CD14-positive monocyte (primary cell): ENCODE results near the gene OIT3. TPM values are rescaled to one million over a fixed set of nuclear protein-coding genes. Genes with fewer than 3 reads are reported as not detected.
A peak's percentile ranks its signal among the peaks of the same experiment; 100 is the strongest.

Experiments used
- DNase-seq, 3 donors: peaks; one replicate each; pipeline ENCODE4 v3.0.0-alpha.2; 2011 to 2022
- H2AFZ ChIP-seq: 2 replicates; pipeline ENCODE4 v1.6.0; 2012; ENCODE audit warnings: mild to moderate bottlenecking, low read depth, low read length, inconsistent platforms; ENCODE audit not compliant: insufficient read depth, poor library complexity, severe bottlenecking
- H3K27ac ChIP-seq, 2 donors: 1 replicate in 1 of 2; 2 replicates in 1 of 2; pipeline ENCODE4 v1.5.1; 2012 to 2013; ENCODE audit warnings: low read length in 2 of 2, control low read depth in 1 of 2, inconsistent platforms in 1 of 2, low read depth in 1 of 2, mild to moderate bottlenecking in 1 of 2
- H3K27me3 ChIP-seq, 2 donors: one replicate each; pipeline versions ENCODE4 v1.6.0 to v1.6.1; 2011 to 2013; ENCODE audit warnings: low read length in 2 of 2; ENCODE audit not compliant: control insufficient read depth in 2 of 2, insufficient read depth in 2 of 2
- H3K36me3 ChIP-seq, 2 donors: replicated peaks in 1 of 2; 1 replicate in 1 of 2; 2 replicates in 1 of 2; pipeline versions ENCODE4 v1.5.1 to v1.6.1; 2012 to 2013; ENCODE audit warnings: low read length in 2 of 2, control low read depth in 1 of 2, inconsistent platforms in 1 of 2, mild to moderate bottlenecking in 1 of 2; ENCODE audit not compliant: insufficient read depth in 2 of 2, control insufficient read depth in 1 of 2
- H3K4me1 ChIP-seq, 2 donors: 1 replicate in 1 of 2; 2 replicates in 1 of 2; pipeline versions ENCODE4 v1.5.1 to v1.6.1; 2012 to 2013; ENCODE audit warnings: low read length in 2 of 2, control low read depth in 1 of 2, inconsistent platforms in 1 of 2, mild to moderate bottlenecking in 1 of 2, moderate library complexity in 1 of 2; ENCODE audit not compliant: insufficient read depth in 2 of 2, control insufficient read depth in 1 of 2
- H3K4me2 ChIP-seq: replicated peaks from 2 replicates; pipeline ENCODE3; 2012; ENCODE audit warnings: low read length, moderate library complexity, mild to moderate bottlenecking; ENCODE audit not compliant: poor library complexity, severe bottlenecking; ENCODE audit errors: extremely low read depth
- H3K4me3 ChIP-seq, 3 experiments: fragments of 200-600 bp in 1 of 3; sonication (generic) in 1 of 3; replicated peaks in 1 of 3; 1 replicate in 2 of 3; 2 replicates in 1 of 3; pipeline ENCODE4 v1.5.1; 2011 to 2013; ENCODE audit warnings: low read length in 3 of 3, mild to moderate bottlenecking in 3 of 3, control low read depth in 2 of 3, low read depth in 2 of 3, inconsistent platforms in 1 of 3, moderate library complexity in 1 of 3
- H3K79me2 ChIP-seq: 2 replicates; pipeline ENCODE4 v1.6.0; 2012; ENCODE audit warnings: mild to moderate bottlenecking, control low read depth, inconsistent platforms, low read length, moderate library complexity; ENCODE audit not compliant: insufficient read depth
- H3K9ac ChIP-seq: 2 replicates; pipeline ENCODE4 v1.6.0; 2017; ENCODE audit warnings: low read length, mild to moderate bottlenecking; ENCODE audit not compliant: insufficient read depth, poor library complexity, severe bottlenecking
- H3K9me3 ChIP-seq, 2 donors: replicated peaks in 1 of 2; 1 replicate in 1 of 2; 2 replicates in 1 of 2; pipeline versions ENCODE4 v1.5.1 to v1.6.1; 2012 to 2013; ENCODE audit warnings: low read length in 2 of 2, control low read depth in 1 of 2; ENCODE audit not compliant: control insufficient read depth in 1 of 2, insufficient read depth in 1 of 2
- H4K20me1 ChIP-seq: 2 replicates; pipeline ENCODE4 v1.6.0; 2012; ENCODE audit warnings: mild to moderate bottlenecking, low read length, control low read depth, moderate library complexity; ENCODE audit not compliant: insufficient read depth
- H3K27ac Mint-ChIP-seq, 7 donors: one replicate each; pipeline ENCODE4 v1.8.0; 2020; ENCODE audit warnings: mild to moderate bottlenecking in 7 of 7, mixed read lengths in 7 of 7, moderate library complexity in 6 of 7, inconsistent platforms in 2 of 7
- H3K27me3 Mint-ChIP-seq, 3 donors: one replicate each; pipeline ENCODE4 v1.8.0; 2021 to 2022; ENCODE audit warnings: low read depth in 3 of 3, mild to moderate bottlenecking in 3 of 3, mixed read lengths in 3 of 3, moderate library complexity in 3 of 3, inconsistent platforms in 1 of 3
- H3K36me3 Mint-ChIP-seq, 2 donors: one replicate each; pipeline ENCODE4 v1.8.0; 2020; ENCODE audit warnings: mixed read lengths in 2 of 2, inconsistent platforms in 1 of 2, mild to moderate bottlenecking in 1 of 2
- H3K4me1 Mint-ChIP-seq: one replicate; pipeline ENCODE4 v1.8.0; 2020; ENCODE audit warnings: mild to moderate bottlenecking, mixed read lengths
- H3K4me3 Mint-ChIP-seq, 2 donors: one replicate each; pipeline ENCODE4 v1.8.0; 2020; ENCODE audit warnings: mild to moderate bottlenecking in 2 of 2, mixed read lengths in 2 of 2, moderate library complexity in 1 of 2
- H3K9me3 Mint-ChIP-seq, 7 donors: one replicate each; pipeline ENCODE4 v1.8.0; 2020 to 2022; ENCODE audit warnings: mixed read lengths in 7 of 7, mild to moderate bottlenecking in 6 of 7, moderate library complexity in 6 of 7, inconsistent platforms in 2 of 7
- CTCF ChIP-seq: fragments of 200-600 bp; IDR thresholded peaks from one replicate; pipeline ENCODE4 v1.8.0; 2022; ENCODE audit warnings: antibody characterized with exemption, mild to moderate bottlenecking
- WGBS: methylation state at CpG from one replicate; pipeline ENCODE4 v1.1.5; 2013; ENCODE audit warnings: missing lambda C conversion rate; ENCODE audit not compliant: insufficient coverage; 5-methylcytosine and 5-hydroxymethylcytosine counted together
- intact Hi-C, 2 donors: fragments of 100-400 bp; cut with micrococcal nuclease; formaldehyde crosslinking; loops; one replicate each; pipeline versions ENCODE4 v1.15.0 to v1.15.1; 2023
- polyA plus RNA-seq, 3 donors: library from polyadenylated mRNA; depleted of rRNA in 1 of 3; unstranded in 2 of 3; stranded (reverse) in 1 of 3; fragments of 300-500 nt in 2 of 3; fragments of >200 nt in 1 of 3; fragmentation: Illumina TruSeq in 2 of 3; gene quantifications; 1 replicate in 2 of 3; 2 replicates in 1 of 3; pipeline ENCODE4 v1.2.3, GENCODE V29; 2012 to 2021

The OIT3 gene
- polyA plus RNA-seq, 3 donors = 0.08 TPM; not detected in 2

DNA sequence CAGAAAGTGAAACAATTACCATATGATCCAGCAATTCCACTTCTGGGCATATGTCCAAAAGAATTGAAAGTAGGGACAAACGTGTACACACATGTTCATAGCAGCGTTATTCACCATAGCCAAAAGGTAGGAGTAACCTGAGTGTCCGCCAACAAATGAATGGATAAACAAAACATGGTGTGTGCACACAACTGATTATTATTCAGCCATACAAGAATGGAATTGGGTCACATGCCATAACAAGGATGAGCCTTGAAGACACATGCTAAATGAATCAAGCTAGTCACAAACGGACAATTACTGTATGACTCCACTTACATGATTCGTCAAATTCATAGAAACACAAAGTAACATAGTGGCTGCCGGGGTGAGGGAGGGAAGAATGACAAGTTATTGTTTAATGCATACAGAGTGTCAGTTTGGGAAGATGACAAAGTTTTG lies 4.1 kb upstream of the OIT3 start:
- WGBS = 100% methylated on average over 2 of the region's 6 CpGs
- Mint-ChIP-seq H3K4me3 (no peak overlapping the region), H3K36me3 (peaks cover 27 to 34% of the 10 kb centered on the region in 2 donors), H3K27ac (no peak overlapping the region), H3K4me1 (peaks cover 9% of the 10 kb centered on the region), H3K27me3 (peaks cover 0 to 3% (median 2%) of the 10 kb centered on the region in 3 donors), H3K9me3 (peaks cover 0 to 3% (median 0%) of the 10 kb centered on the region in 7 donors)
- Histone ChIP-seq H3K9me3 (no peaks in the 10 kb centered on the region), H3K4me2 (no peak overlapping the region), H3K27ac (no peak overlapping the region), H3K4me3 (no peak overlapping the region), H3K27me3 (no peaks in the 10 kb centered on the region), H3K9ac (no peak overlapping the region), H3K79me2 (no peaks in the 10 kb centered on the region), H4K20me1 (no peaks in the 10 kb centered on the region), H2AFZ (no peak overlapping the region), H3K36me3 (peaks cover 11 to 33% of the 10 kb centered on the region in 2 donors), H3K4me1 (peaks cover 6 to 11% of the 10 kb centered on the region in 2 donors)
- intact Hi-C loops = no loop called here
- no peak for TF ChIP-seq CTCF
- no peak for DNase-seq

DNA sequence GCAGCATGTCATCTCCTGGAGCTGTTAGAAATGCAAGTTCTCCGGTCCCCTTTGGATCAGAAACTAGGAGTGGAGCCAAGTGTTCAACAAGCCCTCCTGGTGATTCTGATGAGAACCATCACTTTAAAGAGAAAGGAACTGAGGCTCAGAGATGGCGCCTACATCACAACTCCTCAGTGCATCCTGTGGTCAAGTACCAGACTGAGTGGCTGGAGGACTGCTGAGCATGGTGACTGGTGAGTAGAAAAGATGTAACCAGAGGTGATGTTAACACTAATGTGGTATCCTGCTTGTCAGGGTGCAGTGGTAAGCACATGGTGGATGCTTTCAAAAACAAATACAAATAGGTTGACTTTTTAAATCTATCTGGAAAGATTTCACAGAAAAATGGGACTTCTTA lies 3.5 kb upstream of the OIT3 start:
- no peaks in the 10 kb centered on the region for H4K20me1 ChIP-seq
- no peak for TF ChIP-seq CTCF
- H3K27ac ChIP-seq = no peak overlapping the region
- H3K27me3 ChIP-seq = no peaks in the 10 kb centered on the region
- 100% methylated on average over 2 of the region's 2 CpGs for WGBS
- H3K4me1 ChIP-seq = peaks cover 6 to 11% of the 10 kb centered on the region in 2 donors
- H2AFZ ChIP-seq = no peak overlapping the region
- intact Hi-C loops = no loop called here
- peaks cover 0 to 4% (median 3%) of the 10 kb centered on the region in 3 donors for H3K27me3 Mint-ChIP-seq
- H3K9me3 ChIP-seq = no peaks in the 10 kb centered on the region
- H3K4me2 ChIP-seq = no peak overlapping the region
- H3K4me1 Mint-ChIP-seq = peaks cover 9% of the 10 kb centered on the region
- H3K9ac ChIP-seq = no peak overlapping the region
- H3K4me3 ChIP-seq = no peak overlapping the region
- no peak for DNase-seq
- no peak overlapping the region for H3K4me3 Mint-ChIP-seq
- peaks cover 21 to 27% of the 10 kb centered on the region in 2 donors for H3K36me3 Mint-ChIP-seq
- H3K9me3 Mint-ChIP-seq = peaks cover 0 to 3% (median 0%) of the 10 kb centered on the region in 7 donors
- no peaks in the 10 kb centered on the region for H3K79me2 ChIP-seq
- H3K36me3 ChIP-seq = peaks cover 8 to 29% of the 10 kb centered on the region in 2 donors
- H3K27ac Mint-ChIP-seq = peak overlapping the region in 2 of 7 donors; percentile 22 to 46
